ENCODE results near the gene CDH1. TPM values are rescaled to one million over a fixed set of nuclear protein-coding genes. Genes with fewer than 3 reads are reported as not detected.

CDH1 gene
- total RNA-seq, 2 donors from 2014 or later: 118 to 123 TPM

DNA sequence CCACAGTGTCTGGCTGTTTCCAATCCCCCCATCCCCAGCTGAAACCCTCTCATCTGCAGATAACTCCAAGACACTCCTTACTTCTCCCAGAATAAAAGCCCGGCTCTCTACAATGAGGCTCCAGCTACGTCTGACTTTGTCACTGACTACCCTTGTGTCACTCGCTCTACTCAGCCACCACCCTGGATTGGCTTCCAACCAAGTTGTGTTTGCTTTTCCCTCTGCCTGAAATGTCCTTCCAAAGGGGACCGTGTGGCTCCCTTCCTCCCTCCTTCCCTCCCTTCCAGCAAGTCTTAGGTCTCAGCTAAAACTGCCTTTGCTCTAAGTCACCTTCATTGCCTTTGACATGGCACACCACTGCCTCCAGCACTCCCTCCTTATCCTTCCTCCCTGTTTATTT lies 42.8 kb downstream of the CDH1 start:
- H3K27me3 Mint-ChIP-seq (ENCODE audit: insufficient read depth): no peaks in the 10 kb centered on the region
- TF ChIP-seq CTCF (conservative IDR thresholded peaks at IDR 0.05): no peak
- Histone ChIP-seq H3K9ac (ENCODE audit: extremely low read depth, low read length, poor library complexity, severe bottlenecking) (no peak overlapping the region), H3K9me3 (ENCODE audit: control insufficient read depth, low read length) (no peaks in the 10 kb centered on the region), H3K27me3 (ENCODE audit: control insufficient read depth, insufficient read depth, low read length, poor library complexity, severe bottlenecking) (no peaks in the 10 kb centered on the region), H3K36me3 (ENCODE audit: control insufficient read depth, insufficient read depth, low read length) (no peaks in the 10 kb centered on the region), H3K27ac (ENCODE audit: low read depth, low read length) (no peak overlapping the region), H3K4me3 (ENCODE audit: low read length) (no peak overlapping the region), H3K4me1 (ENCODE audit: control insufficient read depth, insufficient read depth, low read length) (no peaks in the 10 kb centered on the region)
- WGBS, 2 experiments (ENCODE audit: insufficient coverage in 1 of 2, insufficient read length in 1 of 2): 86 to 88% methylated on average over 4 of the region's 4 CpGs
- peak overlapping the region; percentile 45 for H3K27ac Mint-ChIP-seq
- no peaks in the 10 kb centered on the region for H3K9me3 Mint-ChIP-seq
- peaks cover 32% of the 10 kb centered on the region for H3K4me1 Mint-ChIP-seq
- H3K36me3 Mint-ChIP-seq (ENCODE audit: low read depth): peaks cover 5% of the 10 kb centered on the region
- no peak for DNase-seq
- peak overlapping the region; percentile 9 for H3K4me3 Mint-ChIP-seq

DNA sequence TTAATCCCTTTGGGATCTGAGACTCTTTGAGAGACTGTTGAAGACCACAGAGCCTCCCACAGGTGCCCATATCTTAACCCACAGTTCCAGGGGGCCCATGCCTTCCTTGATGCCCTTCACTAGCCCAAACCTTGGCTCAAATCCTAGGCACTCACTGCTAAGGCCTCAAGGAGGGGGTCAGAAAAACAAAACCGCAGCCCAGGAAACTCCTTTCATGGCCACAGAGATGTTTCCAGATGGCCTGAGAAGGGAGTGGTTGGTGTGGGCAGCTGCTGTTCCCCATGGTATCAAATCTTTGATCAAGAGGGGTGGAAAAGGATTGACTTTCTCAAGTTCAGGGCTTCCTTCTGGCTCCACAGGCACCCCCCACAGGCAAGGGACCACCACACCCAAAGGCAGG lies 44.7 kb downstream of the CDH1 start:
- no peak overlapping the region for H3K4me3 ChIP-seq (ENCODE audit: low read length)
- H3K27ac Mint-ChIP-seq: no peak overlapping the region
- WGBS, 2 experiments (ENCODE audit: insufficient coverage in 1 of 2, insufficient read length in 1 of 2): 90% methylated on average over 1 of the region's 1 CpG; no CpG with 5 or more reads in 1 of the 2 experiments
- no peaks in the 10 kb centered on the region for H3K9me3 Mint-ChIP-seq
- H3K4me3 Mint-ChIP-seq: no peak overlapping the region
- peaks cover 12% of the 10 kb centered on the region for H3K36me3 Mint-ChIP-seq (ENCODE audit: low read depth)
- H3K27me3 Mint-ChIP-seq (ENCODE audit: insufficient read depth): no peaks in the 10 kb centered on the region
- H3K36me3 ChIP-seq (ENCODE audit: control insufficient read depth, insufficient read depth, low read length): no peaks in the 10 kb centered on the region
- no peak overlapping the region for H3K27ac ChIP-seq (ENCODE audit: low read depth, low read length)
- no peaks in the 10 kb centered on the region for H3K4me1 ChIP-seq (ENCODE audit: control insufficient read depth, insufficient read depth, low read length)
- H3K27me3 ChIP-seq (ENCODE audit: control insufficient read depth, insufficient read depth, low read length, poor library complexity, severe bottlenecking): no peaks in the 10 kb centered on the region
- H3K4me1 Mint-ChIP-seq: peaks cover 32% of the 10 kb centered on the region
- DNase-seq: no peak
- TF ChIP-seq CTCF (conservative IDR thresholded peaks at IDR 0.05): no peak
- H3K9ac ChIP-seq (ENCODE audit: extremely low read depth, low read length, poor library complexity, severe bottlenecking): no peak overlapping the region
- no peaks in the 10 kb centered on the region for H3K9me3 ChIP-seq (ENCODE audit: control insufficient read depth, low read length)

DNA sequence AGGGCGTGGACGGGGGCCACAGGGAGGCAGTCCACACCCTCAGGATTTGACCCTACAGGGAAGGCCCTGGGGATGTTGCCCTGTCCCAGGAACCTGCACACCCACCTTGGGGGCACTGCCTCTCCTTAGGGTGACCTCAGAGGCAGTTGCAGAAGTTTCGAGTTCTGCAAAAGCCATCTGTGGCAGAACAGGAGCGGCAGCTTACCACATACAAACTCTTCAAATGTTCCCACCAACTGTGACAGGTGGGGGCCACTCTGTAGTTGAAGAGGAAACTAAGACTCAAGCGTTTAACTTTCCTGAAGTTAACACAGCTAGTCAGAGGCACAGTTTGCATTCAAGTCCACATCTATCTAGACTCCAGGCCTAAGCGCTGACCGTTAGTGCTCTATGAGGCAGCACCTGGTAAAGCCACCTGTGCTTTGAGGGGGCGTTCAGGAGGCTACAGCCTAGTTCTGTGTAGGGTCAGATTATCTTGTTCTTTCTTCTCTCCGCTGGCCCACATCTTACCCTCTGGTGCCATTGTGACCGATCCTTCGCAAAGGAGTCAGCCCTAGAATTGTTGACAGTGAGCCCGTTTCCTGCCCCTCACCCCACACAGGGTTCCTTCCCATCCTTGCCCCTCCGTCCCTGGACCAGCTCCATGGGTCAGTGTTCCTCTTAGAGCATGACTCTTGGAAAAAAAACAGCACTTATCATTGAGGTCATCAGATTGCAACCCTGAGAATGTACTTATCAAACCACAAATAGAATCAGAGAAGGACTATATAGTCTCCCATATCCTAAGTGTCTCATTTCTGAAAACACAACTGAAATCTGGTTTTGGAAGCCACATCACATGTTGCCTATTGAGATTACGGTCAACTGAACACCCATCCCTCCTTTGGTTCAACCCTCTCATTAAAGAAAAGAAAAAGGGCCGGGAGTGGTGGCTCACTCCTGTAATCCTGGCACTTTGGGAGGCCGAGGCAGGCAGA lies 45.4 kb downstream of the CDH1 start:
- Histone ChIP-seq H3K27ac (ENCODE audit: low read depth, low read length) (no peak overlapping the region), H3K27me3 (ENCODE audit: control insufficient read depth, insufficient read depth, low read length, poor library complexity, severe bottlenecking) (no peaks in the 10 kb centered on the region)

More for the DNA sequence above, 45.4 kb downstream of the CDH1 start:
- H3K4me3 Mint-ChIP-seq: no peak overlapping the region
- H3K4me1 Mint-ChIP-seq: peaks cover 32% of the 10 kb centered on the region
- WGBS, 2 experiments (ENCODE audit: insufficient coverage in 1 of 2, insufficient read length in 1 of 2): 89 to 97% methylated on average over 11 to 16 of the region's 16 CpGs
- DNase-seq: no peak
- Histone ChIP-seq H3K9me3 (ENCODE audit: control insufficient read depth, low read length) (no peaks in the 10 kb centered on the region), H3K36me3 (ENCODE audit: control insufficient read depth, insufficient read depth, low read length) (no peaks in the 10 kb centered on the region), H3K4me3 (ENCODE audit: low read length) (no peak overlapping the region), H3K9ac (ENCODE audit: extremely low read depth, low read length, poor library complexity, severe bottlenecking) (no peak overlapping the region), H3K4me1 (ENCODE audit: control insufficient read depth, insufficient read depth, low read length) (no peaks in the 10 kb centered on the region)
- H3K9me3 Mint-ChIP-seq: no peaks in the 10 kb centered on the region
- peaks cover 16% of the 10 kb centered on the region for H3K36me3 Mint-ChIP-seq (ENCODE audit: low read depth)
- peak overlapping the region; percentile 70 for H3K27ac Mint-ChIP-seq
- H3K27me3 Mint-ChIP-seq (ENCODE audit: insufficient read depth): no peaks in the 10 kb centered on the region
- no peak for TF ChIP-seq CTCF (conservative IDR thresholded peaks at IDR 0.05)

Measured in endodermal cell (in vitro differentiated cells).